Parathyroid adenoma (tissue), 2 donors: ENCODE results near the gene OR2A1.
"Not testable (repeated sequence)": the region's sequence is repeated elsewhere in the genome, so short reads cannot be mapped to it uniquely, and the experiment has no call there.

Experiments
- H2AFZ ChIP-seq: fragments of 300-600 bp; sonication (generic); one replicate; pipeline ENCODE4 v1.7.0; 2017; ENCODE audit warnings: antibody characterized with exemption, mild to moderate bottlenecking
- H3K27ac ChIP-seq: fragments of 300-600 bp; sonication (generic); one replicate; pipeline ENCODE4 v1.7.0; 2017
- H3K27me3 ChIP-seq: fragments of 300-600 bp; sonication (generic); one replicate; pipeline ENCODE4 v1.7.0; 2017; ENCODE audit warnings: low read length; ENCODE audit not compliant: control insufficient read depth, insufficient read depth
- H3K36me3 ChIP-seq: fragments of 300-600 bp; sonication (generic); one replicate; pipeline ENCODE4 v1.7.0; 2017; ENCODE audit warnings: low read length; ENCODE audit not compliant: control insufficient read depth, insufficient read depth
- H3K4me1 ChIP-seq: fragments of 300-600 bp; sonication (generic); one replicate; pipeline ENCODE4 v1.7.0; 2017; ENCODE audit warnings: control low read depth
- H3K4me2 ChIP-seq: fragments of 300-600 bp; sonication (generic); one replicate; pipeline ENCODE4 v1.7.0; 2017; ENCODE audit warnings: low read length
- H3K4me3 ChIP-seq: fragments of 300-600 bp; sonication (generic); one replicate; pipeline ENCODE4 v1.7.0; 2017; ENCODE audit warnings: low read depth, low read length
- H3K79me2 ChIP-seq: fragments of 300-600 bp; sonication (generic); one replicate; pipeline ENCODE4 v1.7.0; 2017; ENCODE audit warnings: control low read depth
- H3K9ac ChIP-seq: fragments of 300-600 bp; sonication (generic); one replicate; pipeline ENCODE4 v1.7.0; 2017; ENCODE audit warnings: mild to moderate bottlenecking
- H3K9me3 ChIP-seq: fragments of 300-600 bp; sonication (generic); one replicate; pipeline ENCODE4 v1.7.0; 2017; ENCODE audit warnings: low read length; ENCODE audit not compliant: control insufficient read depth
- donor health status: primary hyperparathyroidism.

Gene OR2A1

GRCh38 chr7:144369221-144369620 is 57.0 kb downstream of the OR2A1 start:
- H3K36me3 ChIP-seq, H3K4me2 ChIP-seq, H3K4me3 ChIP-seq, H3K27ac ChIP-seq, H3K27me3 ChIP-seq, H3K79me2 ChIP-seq, H3K4me1 ChIP-seq, H2AFZ ChIP-seq, H3K9me3 ChIP-seq, H3K9ac ChIP-seq: not testable (repeated sequence)
